Measurements from ENCODE around the gene VAV2. TPM values are rescaled to one million over a fixed set of nuclear protein-coding genes. Genes with fewer than 3 reads are reported as not detected.

The VAV2 gene
- total and polyA plus RNA-seq, 9 of the 15 experiments (the other 6 are each of a cell fraction or from before 2014, with no cell fraction given) = 0.01 to 2.7 (median 1.0) TPM; not detected in 1

- in situ Hi-C loops (cut with MboI) = no loop called here
- no peaks in the 10 kb centered on the region for H3K79me2 ChIP-seq (ENCODE audit: control insufficient read depth, insufficient read depth, low read length)
- no peak for FAIRE-seq
- H3K4me2 ChIP-seq (ENCODE audit: insufficient read depth, low read length) = no peak overlapping the region
- no peaks in the 10 kb centered on the region for H3K9me1 ChIP-seq (ENCODE audit: control insufficient read depth, insufficient read depth, low read length)
- ChIA-PET POLR2A (interaction anchor here (0.6 kb wide), 2 partner anchors 21 to 127 kb away, joined by 3 read pairs; no protein-coding TSS in a partner anchor), CTCF (ENCODE audit: low intra/inter-chr PET ratio) (no interaction called here)
- TF ChIP-seq XRCC5 (IDR thresholded peaks at IDR 0.05; ENCODE audit: low read depth, low read length) = no peak
- no peak for TF ChIP-seq HDAC6 (IDR thresholded peaks at IDR 0.05; ENCODE audit: low read depth, low read length)
- TF ChIP-seq GTF2F1 (IDR thresholded peaks at IDR 0.05; ENCODE audit: low read depth, low read length) = no peak
- TF ChIP-seq TSHZ1 (CRISPR knock-in tag; IDR thresholded peaks at IDR 0.05) = no peak
- no peak for TF ChIP-seq SRSF1 (IDR thresholded peaks at IDR 0.05; ENCODE audit: low read depth, low read length)
- no peak for TF ChIP-seq RBM39 (optimal IDR thresholded peaks at IDR 0.05; ENCODE audit: low read depth, low read length)
- TF ChIP-seq, protein P1, sequence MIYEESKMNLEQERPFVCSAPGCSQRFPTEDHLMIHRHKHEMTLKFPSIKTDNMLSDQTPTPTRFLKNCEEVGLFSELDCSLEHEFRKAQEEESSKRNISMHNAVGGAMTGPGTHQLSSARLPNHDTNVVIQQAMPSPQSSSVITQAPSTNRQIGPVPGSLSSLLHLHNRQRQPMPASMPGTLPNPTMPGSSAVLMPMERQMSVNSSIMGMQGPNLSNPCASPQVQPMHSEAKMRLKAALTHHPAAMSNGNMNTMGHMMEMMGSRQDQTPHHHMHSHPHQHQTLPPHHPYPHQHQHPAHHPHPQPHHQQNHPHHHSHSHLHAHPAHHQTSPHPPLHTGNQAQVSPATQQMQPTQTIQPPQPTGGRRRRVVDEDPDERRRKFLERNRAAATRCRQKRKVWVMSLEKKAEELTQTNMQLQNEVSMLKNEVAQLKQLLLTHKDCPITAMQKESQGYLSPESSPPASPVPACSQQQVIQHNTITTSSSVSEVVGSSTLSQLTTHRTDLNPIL (CRISPR knock-in tag; IDR thresholded peaks at IDR 0.05) = no peak
- no peak for TF ChIP-seq POU5F1 (IDR thresholded peaks at IDR 0.05; ENCODE audit: borderline replicate concordance, low read depth, low read length, partially characterized antibody)
- 86% methylated on average over 15 of the region's 19 CpGs for WGBS (ENCODE audit: insufficient coverage, low coverage, missing lambda C conversion rate)
- BruUV-seq (replicated peaks) = no TSS peak
- peaks cover 0 to 3% of the 10 kb centered on the region in 2 experiments; a peak in 1 of 5 replicates for H3K4me1 ChIP-seq (replicated peaks in 1 of 2; ENCODE audit: control insufficient read depth in 2 of 2, insufficient read depth in 2 of 2, low read length in 2 of 2)
- intact Hi-C loops (cut with micrococcal nuclease) = no loop called here
- H3K27me3 ChIP-seq (ENCODE audit: control insufficient read depth in 2 of 2, insufficient read depth in 2 of 2, low read length in 2 of 2) = no peaks in the 10 kb centered on the region
- no peak overlapping the region for H3K4me3 ChIP-seq
- no peak for DNase-seq (ENCODE audit: extremely low read depth in 1 of 4, low spot score in 3 of 4)
- H3K36me3 ChIP-seq (ENCODE audit: control insufficient read depth, insufficient read depth, low read length) = peaks cover 48% of the 10 kb centered on the region; the same call in 2 of the 3 replicates
- H3K9ac ChIP-seq (ENCODE audit: insufficient read depth in 1 of 2, low read depth in 2 of 2, low read length in 2 of 2) = no peak overlapping the region; a peak in 1 of 4 replicates
- H3K9me3 ChIP-seq (replicated peaks; ENCODE audit: control insufficient read depth, insufficient read depth, low read depth, low read length) = no peaks in the 10 kb centered on the region
- no peak overlapping the region for H3K27ac ChIP-seq (ENCODE audit: extremely low read depth, low read depth, low read length)
- no peaks in the 10 kb centered on the region for H4K20me1 ChIP-seq (replicated peaks; ENCODE audit: control insufficient read depth, insufficient read depth, low read length)
- H2AFZ ChIP-seq (ENCODE audit: low read depth, low read length) = no peak overlapping the region
- ATAC-seq = no peak
Observed at GRCh38 chr9:134034215-134035040, 42.3 kb upstream of the VAV2 start.

Measured in K562 (cell line).